ENCODE results near the gene UNC5A.

Gene UNC5A

DNA sequence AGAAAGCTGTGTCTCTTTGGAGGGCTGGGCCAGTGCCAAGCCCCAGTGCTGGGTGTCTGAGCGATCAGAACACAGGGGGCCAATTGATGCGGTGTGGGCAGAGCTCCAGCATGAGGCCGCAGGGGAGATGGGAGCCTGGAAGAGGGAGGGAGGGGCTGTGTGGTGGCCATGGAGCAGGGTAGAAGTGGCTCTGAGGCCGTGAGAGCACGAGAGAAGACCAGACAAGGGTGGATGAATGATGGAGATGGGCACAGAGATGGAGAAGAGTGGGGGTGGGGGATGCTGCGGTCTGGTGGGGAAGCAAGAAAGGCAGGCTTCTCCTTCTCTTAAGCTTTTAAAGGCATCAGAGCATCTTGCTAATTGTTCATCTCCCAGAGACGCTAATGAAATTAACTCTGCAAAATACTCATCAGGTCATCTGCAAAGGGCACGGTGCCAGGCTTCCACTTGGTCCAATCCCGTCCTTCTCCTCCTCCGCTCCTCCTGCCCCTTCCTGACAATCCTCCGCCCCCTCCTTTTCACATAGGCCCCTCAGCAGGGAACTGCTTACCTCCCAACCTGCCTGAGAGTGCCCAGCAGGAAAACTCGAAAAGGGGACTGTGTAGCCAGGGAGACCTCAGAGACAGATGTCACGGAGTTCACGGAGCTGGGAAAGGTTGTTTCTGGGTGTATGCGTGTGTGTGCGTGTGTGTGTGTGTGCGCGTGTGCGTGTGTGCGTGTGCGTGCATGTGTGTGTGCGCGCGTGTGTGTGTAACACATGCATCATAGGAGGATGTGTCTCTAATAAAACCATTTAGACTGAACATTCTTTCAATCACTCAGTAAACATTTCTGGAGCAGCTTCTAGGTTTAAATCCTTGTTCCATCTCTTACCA is 7.1 kb upstream of the UNC5A start:
- DNase-seq (ENCODE audit: low read depth, low spot score): no peak
- TF ChIP-seq FOXP2 (optimal IDR thresholded peaks at IDR 0.05; ENCODE audit: control extremely low read depth, extremely low read length, insufficient read depth): no peak
- no peak for TF ChIP-seq EZH2 (IDR thresholded peaks at IDR 0.05)
- TF ChIP-seq POLR2AphosphoS5 (IDR thresholded peaks at IDR 0.05; ENCODE audit: borderline replicate concordance, low read depth, low read length): no peak

DNA sequence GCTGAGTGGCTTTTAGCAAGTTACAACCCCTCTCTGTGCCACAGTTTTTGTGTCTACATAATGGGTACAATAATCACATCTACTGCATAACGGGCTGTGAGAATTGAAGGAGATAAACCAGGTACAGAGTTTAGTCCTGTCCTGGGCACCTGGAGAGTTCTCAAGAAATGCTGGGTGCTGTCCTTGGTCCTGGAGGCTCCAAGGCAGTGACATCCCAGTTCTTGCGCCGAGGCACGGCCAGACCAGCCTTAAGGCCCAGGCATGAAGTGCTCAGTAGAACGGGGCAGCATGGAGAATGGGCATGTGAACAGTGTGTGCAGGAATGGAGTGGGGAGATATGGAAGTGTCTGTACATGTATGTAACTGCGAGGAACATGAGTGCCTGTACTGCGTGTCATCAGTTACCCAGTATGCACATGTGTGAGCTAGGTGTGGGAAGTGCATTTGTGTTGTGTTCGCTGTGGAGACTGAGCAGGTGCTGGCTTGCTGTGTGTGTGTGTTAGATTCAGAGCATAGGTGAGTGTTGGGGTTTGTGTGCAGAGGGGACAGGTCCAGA is 6.3 kb upstream of the UNC5A start:
- Histone ChIP-seq H3K27ac (no peak overlapping the region), H3K4me3 (no peak overlapping the region), H3K9me3 (ENCODE audit: low read depth, low read length) (no peaks in the 10 kb centered on the region), H3K36me3 (ENCODE audit: insufficient read depth, low read length) (no peaks in the 10 kb centered on the region), H3K9ac (ENCODE audit: insufficient read length) (no peak overlapping the region)
- DNase-seq (ENCODE audit: low read depth, low spot score): no peak
- TF ChIP-seq POLR2AphosphoS5 (IDR thresholded peaks at IDR 0.05; ENCODE audit: borderline replicate concordance, low read depth, low read length): no peak
- no peak for TF ChIP-seq FOXP2 (optimal IDR thresholded peaks at IDR 0.05; ENCODE audit: control extremely low read depth, extremely low read length, insufficient read depth)
- TF ChIP-seq EZH2 (IDR thresholded peaks at IDR 0.05): no peak

More for the DNA sequence above, 7.1 kb upstream of the UNC5A start:
- H3K9ac ChIP-seq (ENCODE audit: insufficient read length): no peak overlapping the region
- no peak overlapping the region for H3K27ac ChIP-seq
- H3K4me3 ChIP-seq: no peak overlapping the region
- no peaks in the 10 kb centered on the region for H3K36me3 ChIP-seq (ENCODE audit: insufficient read depth, low read length)
- H3K9me3 ChIP-seq (ENCODE audit: low read depth, low read length): no peaks in the 10 kb centered on the region

DNA sequence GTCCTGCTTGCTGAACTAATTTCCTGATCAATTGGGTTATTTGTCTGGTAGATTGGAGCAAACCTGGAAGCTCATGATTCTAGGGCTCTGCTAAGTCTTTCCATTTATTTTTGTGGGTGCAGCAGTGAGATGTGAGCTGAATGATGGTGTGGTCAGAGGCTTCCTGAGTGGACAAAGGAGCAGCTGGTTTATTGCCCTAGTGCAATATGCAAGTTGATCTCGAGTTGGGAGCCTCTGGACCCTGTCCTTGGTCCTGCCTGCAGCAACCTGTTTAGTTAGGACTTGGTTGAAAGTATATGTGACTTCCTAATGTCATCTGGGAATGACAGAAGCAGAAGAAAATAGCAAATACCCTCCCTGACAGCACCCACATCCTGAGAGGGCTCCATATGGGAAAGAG is 4.2 kb upstream of the UNC5A start:
- TF ChIP-seq EZH2 (IDR thresholded peaks at IDR 0.05) (no peak), POLR2AphosphoS5 (IDR thresholded peaks at IDR 0.05; ENCODE audit: borderline replicate concordance, low read depth, low read length) (no peak), FOXP2 (optimal IDR thresholded peaks at IDR 0.05; ENCODE audit: control extremely low read depth, extremely low read length, insufficient read depth) (no peak)
- no peak overlapping the region for H3K4me3 ChIP-seq
- DNase-seq (ENCODE audit: low read depth, low spot score): no peak
- no peak overlapping the region for H3K27ac ChIP-seq
- no peaks in the 10 kb centered on the region for H3K36me3 ChIP-seq (ENCODE audit: insufficient read depth, low read length)
- H3K9ac ChIP-seq (ENCODE audit: insufficient read length): no peak overlapping the region
- H3K9me3 ChIP-seq (ENCODE audit: low read depth, low read length): no peaks in the 10 kb centered on the region

DNA sequence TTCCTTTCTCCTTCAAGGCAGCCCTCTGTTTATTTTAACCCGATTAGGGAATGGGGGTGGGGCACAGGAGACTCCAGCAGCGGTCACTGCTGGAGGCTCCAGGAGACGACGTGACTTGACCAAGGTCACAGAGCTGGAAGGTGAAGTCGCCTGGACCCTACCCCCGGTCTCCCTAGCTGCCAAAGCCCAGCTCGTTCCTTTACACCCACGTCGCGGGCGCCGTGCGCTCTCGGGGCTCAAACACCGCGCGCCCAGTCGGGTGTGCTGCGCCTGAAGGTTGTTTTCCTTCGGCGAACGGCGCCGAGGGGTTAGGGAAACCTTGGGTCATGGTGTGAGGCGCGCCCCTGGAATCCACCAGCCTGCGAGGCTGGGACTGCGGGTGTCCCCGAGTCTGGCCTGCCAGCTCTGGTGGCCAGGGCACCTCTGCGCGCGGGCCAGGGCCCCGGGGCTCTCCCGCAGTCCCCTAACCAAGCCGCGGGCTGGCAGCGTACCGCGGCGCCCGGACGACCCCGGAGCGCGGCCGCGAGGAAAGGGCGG is 747 bp upstream of the UNC5A start:
- H3K9ac ChIP-seq (ENCODE audit: insufficient read length): no peak overlapping the region
- no peak for DNase-seq (ENCODE audit: low read depth, low spot score)
- no peaks in the 10 kb centered on the region for H3K9me3 ChIP-seq (ENCODE audit: low read depth, low read length)
- H3K36me3 ChIP-seq (ENCODE audit: insufficient read depth, low read length): no peaks in the 10 kb centered on the region
- no peak overlapping the region for H3K27ac ChIP-seq
- TF ChIP-seq FOXP2 (optimal IDR thresholded peaks at IDR 0.05; ENCODE audit: control extremely low read depth, extremely low read length, insufficient read depth): no peak
- no peak for TF ChIP-seq POLR2AphosphoS5 (IDR thresholded peaks at IDR 0.05; ENCODE audit: borderline replicate concordance, low read depth, low read length)
- TF ChIP-seq EZH2 (IDR thresholded peaks at IDR 0.05): no peak
- H3K4me3 ChIP-seq: peak overlapping the region; percentile 69

DNA sequence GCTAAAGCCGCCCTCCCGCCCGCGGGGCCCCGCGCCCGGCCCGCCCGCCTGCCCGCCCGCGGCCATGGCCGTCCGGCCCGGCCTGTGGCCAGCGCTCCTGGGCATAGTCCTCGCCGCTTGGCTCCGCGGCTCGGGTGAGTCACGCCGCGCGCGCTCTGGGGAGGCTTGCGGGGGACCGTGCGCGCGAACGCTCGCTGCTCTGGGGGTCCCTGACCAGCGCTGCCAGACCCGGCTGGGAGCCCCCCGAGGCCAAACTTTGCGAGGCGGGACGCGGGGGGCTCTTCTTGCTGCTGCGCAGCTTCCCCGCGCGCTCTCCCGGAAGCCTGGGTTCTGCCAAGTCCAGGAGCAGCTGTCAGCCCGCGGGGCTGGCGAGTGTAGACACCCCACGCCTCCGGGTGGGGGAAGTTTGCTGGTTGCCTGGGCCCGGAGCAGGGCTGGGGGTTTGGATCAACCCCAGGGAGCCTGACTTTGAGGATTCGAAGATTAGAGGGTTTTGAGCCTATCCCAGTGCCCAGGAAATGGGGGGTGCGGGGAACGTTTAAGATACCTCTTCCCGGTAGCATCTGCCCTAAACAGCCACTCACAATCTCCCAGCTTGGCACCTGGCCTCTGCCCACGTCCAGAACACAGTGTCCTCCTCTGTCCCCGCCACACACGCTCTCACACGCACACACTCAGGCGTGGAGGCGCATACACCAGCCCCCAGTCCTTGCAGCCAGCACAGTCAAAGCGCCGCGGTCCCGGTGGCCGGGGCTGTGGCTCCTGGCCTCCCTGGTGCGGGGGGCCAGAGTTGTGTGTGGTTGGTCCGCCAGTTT is 535 bp downstream of the UNC5A start:
- Histone ChIP-seq H3K27ac (no peak overlapping the region), H3K36me3 (ENCODE audit: insufficient read depth, low read length) (no peaks in the 10 kb centered on the region), H3K9me3 (ENCODE audit: low read depth, low read length) (no peaks in the 10 kb centered on the region), H3K4me3 (peak overlapping the region; percentile 73), H3K9ac (ENCODE audit: insufficient read length) (no peak overlapping the region)
- DNase-seq (ENCODE audit: low read depth, low spot score): no peak
- TF ChIP-seq FOXP2 (optimal IDR thresholded peaks at IDR 0.05; ENCODE audit: control extremely low read depth, extremely low read length, insufficient read depth) (no peak), POLR2AphosphoS5 (IDR thresholded peaks at IDR 0.05; ENCODE audit: borderline replicate concordance, low read depth, low read length) (no peak), EZH2 (IDR thresholded peaks at IDR 0.05) (no peak)

DNA sequence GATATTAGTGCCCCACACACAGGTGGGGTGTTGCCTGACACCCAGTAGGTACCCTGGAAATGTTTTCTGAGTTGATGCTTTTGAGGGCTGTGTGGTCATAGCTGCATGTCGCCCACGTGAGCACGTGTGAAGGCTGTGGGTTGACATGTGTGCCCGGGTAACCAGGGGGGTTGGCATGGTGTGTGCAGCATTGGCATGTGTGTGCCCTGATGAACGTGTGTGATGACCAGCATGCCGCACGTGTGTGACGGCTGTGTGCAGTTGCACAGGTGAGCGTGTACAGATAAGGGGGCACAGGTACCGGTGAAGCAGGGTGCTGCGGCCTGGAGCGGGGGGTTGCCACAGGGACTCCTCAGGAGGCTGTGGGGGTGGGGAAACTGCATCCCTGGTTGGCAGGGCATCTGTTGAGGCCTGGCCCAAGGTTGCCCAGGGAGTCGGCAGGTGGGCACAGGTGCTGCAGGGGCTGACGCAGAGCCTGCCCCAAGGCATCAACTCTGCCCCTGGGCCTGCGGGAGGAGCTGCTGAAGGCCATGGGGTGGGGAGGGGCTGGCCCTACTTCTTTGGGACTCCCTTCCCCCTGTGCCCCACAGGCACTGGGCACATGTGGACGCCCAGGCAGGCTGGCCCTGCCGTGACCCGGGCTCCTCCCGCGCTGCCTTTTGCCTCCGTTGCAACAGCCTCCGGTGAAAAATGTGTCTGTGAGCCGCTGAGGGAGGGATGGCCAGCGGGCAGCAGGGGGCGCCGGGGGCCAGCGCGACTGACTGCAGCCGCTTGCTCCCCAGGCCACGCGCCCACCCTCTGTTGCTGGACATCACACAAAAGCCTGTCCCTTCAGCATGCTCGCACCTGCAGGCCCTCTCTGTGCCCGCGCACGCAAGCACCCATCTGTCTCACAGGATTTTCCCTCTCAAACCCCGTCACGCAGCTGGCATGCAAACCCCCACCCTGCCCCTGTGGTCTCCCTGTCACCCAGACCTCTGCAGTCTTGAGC is 2.2 kb downstream of the UNC5A start:
- Histone ChIP-seq H3K36me3 (ENCODE audit: insufficient read depth, low read length) (no peaks in the 10 kb centered on the region), H3K27ac (no peak overlapping the region), H3K9ac (ENCODE audit: insufficient read length) (no peak overlapping the region), H3K9me3 (ENCODE audit: low read depth, low read length) (no peaks in the 10 kb centered on the region), H3K4me3 (no peak overlapping the region)
- TF ChIP-seq POLR2AphosphoS5 (IDR thresholded peaks at IDR 0.05; ENCODE audit: borderline replicate concordance, low read depth, low read length) (no peak), FOXP2 (optimal IDR thresholded peaks at IDR 0.05; ENCODE audit: control extremely low read depth, extremely low read length, insufficient read depth) (no peak), EZH2 (IDR thresholded peaks at IDR 0.05) (no peak)
- DNase-seq (ENCODE audit: low read depth, low spot score): no peak

DNA sequence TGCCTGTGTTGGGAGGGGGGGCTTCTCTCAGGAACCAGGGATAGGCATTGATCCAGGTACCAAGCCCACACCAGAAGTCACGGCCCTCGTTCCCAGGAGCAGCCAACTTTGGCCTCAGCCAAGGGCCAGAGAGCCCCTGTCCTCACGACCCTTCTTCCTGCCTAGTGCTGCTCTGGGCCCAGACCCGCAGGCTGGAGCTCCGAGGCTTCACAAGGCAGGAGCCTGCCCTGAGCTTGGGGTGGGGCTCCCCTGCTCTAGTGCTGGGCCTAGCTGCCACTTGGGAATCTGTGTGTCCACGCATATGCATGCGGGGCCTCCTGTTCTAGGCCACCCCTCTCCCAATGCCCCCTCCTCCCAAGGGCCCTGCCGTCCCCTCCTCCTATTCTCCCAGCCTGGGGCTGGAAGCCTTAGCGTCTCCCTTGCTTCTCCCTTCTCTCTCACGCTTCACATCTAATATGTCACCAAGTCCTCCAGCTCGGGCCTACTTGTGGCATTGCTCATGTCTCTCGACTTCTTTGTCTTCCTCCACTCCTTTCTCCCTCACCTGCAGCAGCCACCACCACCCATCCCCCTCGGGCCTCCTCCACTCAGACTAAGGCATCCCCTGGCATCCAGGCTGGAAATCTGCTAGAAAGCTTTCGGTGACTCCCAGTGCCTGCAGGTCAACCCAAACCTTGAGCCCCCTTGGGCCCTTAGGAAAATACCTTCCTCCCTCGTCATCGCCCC is 3.4 kb downstream of the UNC5A start:
- DNase-seq (ENCODE audit: low read depth, low spot score): no peak
- Histone ChIP-seq H3K36me3 (ENCODE audit: insufficient read depth, low read length) (no peaks in the 10 kb centered on the region), H3K4me3 (no peak overlapping the region), H3K9ac (ENCODE audit: insufficient read length) (no peak overlapping the region), H3K9me3 (ENCODE audit: low read depth, low read length) (no peaks in the 10 kb centered on the region), H3K27ac (no peak overlapping the region)
- TF ChIP-seq POLR2AphosphoS5 (IDR thresholded peaks at IDR 0.05; ENCODE audit: borderline replicate concordance, low read depth, low read length) (no peak), EZH2 (IDR thresholded peaks at IDR 0.05) (no peak), FOXP2 (optimal IDR thresholded peaks at IDR 0.05; ENCODE audit: control extremely low read depth, extremely low read length, insufficient read depth) (no peak)

All from SK-N-MC (cell line).